Measurements from ENCODE around the gene DYRK1A.
"Not testable (repeated sequence)": the region's sequence is repeated elsewhere in the genome, so short reads cannot be mapped to it uniquely, and the experiment has no call there.

Gene DYRK1A

GRCh38 chr21:37366482-37367316 lies at the start of gene DYRK1A:
DYRK1A (plus strand) TSS chr21:37366773; CDS start chr21:37420375, 53,602 bp downstream.
- DNase-seq, result peak; percentile 100

- no peak for DNase-seq
These were observed 47.0 kb upstream of the DYRK1A start for GRCh38 chr21:37319551-37319950.

DNA sequence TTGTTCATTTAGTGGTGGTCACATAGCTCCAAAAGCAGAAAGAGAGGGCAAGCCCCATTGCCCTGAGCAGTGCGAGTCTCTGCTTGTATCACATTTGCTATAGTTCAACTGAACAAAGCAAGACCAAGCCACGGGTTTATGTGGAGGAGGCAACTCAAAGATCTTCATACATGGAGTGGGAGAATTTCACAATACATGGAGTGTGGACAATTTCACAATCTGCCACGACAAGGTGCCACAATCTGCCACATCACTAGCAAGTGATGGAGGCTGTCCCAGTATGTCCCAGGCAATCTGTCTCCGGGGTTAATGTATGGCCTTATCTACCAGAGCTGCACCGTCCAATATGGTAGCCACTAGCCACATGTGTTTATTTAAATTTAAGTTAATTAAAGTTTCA lies 44.5 kb upstream of the DYRK1A start:
- no peak for DNase-seq

DNA sequence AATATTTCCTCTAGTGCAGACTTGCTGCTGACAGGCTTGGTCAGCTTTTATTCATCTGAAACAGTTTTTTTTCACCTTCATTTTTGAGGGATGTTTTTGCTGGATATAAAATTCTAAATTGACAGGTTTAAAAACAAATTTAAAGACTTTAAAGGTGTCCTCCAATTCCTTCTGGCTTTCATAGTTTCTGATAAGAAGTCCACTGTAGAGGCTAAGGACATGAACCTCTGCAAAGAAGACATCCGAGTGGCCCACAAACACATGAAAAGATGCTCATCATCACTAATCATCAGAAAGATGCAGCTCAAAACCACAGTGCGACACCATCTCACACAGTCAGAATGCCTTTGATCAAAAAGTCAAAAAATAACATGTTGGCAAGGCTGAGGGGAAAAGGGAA lies 42.0 kb upstream of the DYRK1A start:
- no peak for DNase-seq

GRCh38 chr21:37328147-37328546 lies 38.4 kb upstream of the DYRK1A start:
- DNase-seq, result not testable (repeated sequence)

DNA sequence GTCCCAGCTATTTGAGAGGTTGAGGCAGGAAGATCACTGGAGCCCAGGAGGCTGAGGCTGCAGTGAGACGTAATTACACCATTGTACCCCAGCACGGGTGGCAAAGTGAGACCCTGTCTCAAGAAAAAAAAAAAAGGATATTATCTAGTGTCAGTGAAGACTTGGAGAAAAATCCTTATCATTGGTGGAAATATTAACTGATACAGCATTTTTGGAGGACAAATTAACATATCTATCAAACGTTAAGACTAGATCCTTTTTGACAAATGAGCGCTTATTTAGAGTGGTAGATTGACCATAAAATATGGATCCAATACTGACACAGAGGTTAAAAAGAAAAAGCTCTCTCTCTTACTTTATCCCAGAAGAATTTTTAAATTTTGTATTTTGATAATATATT lies 35.2 kb upstream of the DYRK1A start:
- no peak for DNase-seq

DNA sequence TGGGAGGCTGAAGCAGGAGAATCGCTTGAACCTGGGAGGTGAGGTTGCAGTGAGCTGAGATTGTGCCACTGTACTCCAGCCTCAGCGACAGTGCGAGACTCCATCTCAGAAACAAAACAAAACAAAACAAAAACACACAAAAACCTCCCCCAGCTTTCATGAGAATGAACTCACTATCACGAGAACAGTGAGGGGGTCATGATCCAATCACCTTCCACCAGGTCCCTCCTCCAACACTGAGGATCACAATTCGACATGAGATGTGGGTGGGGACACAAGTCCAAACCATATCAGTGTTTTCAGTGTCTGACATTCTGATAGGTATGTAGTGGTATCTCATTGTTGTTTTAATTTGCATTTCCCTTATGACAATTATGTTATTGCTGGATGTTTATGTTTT lies 31.5 kb upstream of the DYRK1A start:
- no peak for DNase-seq

- no peak for DNase-seq
These were observed 29.4 kb upstream of the DYRK1A start for GRCh38 chr21:37337179-37337578.

DNA sequence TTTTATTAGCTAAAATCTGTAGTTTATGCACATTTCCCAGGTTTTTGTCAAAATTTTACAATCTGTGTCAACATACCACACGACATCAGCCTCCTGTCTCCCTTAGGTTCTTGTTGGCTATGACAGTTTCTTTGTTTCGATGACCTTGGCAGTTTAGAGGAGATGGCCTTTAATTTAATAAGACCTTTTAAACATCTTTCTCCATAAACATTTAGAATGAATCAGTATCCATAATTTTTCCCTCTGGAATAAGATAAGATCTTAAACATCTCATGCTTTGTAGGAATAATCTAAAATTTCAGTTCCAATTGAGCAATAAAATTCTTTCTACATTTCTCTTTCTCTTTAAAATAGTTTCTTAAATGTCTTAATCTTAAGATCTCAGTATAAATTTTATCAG lies 28.7 kb upstream of the DYRK1A start:
- no peak for DNase-seq

DNA sequence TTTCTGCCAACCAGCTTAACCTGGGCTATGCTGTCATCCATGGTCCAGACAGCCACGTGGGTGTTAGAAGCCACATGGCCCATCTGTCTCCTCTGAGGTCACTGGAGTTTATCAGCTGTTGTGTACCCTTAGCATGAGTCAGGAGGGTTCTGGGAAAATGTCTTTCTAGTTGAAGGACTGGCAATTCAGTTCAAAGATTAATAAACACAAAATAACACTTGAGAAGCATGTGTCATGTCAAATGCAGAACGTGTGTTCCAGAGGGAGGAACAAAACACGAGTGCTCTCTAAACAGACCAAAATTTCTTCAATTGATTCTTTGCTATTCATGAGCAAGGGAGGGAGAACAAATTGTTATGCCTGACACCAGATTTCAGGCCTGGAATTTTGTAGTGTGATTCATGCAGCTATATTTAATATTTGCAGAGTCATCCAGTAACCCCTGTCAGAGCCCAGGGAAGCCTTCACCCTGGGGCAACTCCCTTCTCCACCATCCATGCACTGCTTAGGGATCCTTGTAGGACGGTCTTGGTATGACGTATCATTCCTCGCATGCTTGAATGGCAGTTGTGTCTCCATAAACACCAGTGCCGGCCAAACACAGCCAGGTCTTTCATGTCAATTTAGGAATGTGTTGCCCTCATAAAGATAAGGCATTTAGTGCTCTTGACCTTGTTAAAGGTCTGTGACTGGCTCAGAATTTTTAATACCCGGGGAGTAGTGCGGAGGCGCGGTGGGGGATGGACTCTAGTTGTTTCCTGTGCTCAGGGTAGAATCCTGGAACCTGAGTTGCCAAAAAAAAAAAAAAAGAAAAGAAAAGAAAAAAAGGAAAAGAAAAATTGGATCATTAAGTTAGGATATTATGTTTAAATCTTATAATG lies 27.7 kb upstream of the DYRK1A start:
- DNase-seq, result peak; percentile 20

DNA sequence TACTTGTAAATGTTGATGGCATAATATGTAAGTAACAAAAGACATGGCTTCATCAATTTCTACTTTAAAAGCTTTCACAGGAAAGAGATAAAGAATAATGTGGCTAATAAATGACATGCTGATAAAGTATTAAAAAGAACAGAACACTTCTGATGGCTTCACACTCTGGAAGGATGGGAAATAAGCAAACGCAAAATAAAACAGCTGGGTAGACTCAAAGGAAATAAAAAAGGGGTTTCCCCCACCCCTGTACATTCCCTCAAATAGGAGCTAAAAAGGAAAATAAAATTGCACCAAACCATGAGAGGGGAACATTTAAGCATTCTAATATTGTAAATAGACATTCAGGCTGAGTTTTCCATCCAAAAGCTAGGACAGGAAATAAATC lies 27.0 kb upstream of the DYRK1A start:
- DNase-seq, result no peak

GRCh38 chr21:37341254-37341960 lies 25.2 kb upstream of the DYRK1A start:
- DNase-seq, result no peak

GRCh38 chr21:37342046-37342632 lies 24.4 kb upstream of the DYRK1A start:
- DNase-seq, result no peak

DNA sequence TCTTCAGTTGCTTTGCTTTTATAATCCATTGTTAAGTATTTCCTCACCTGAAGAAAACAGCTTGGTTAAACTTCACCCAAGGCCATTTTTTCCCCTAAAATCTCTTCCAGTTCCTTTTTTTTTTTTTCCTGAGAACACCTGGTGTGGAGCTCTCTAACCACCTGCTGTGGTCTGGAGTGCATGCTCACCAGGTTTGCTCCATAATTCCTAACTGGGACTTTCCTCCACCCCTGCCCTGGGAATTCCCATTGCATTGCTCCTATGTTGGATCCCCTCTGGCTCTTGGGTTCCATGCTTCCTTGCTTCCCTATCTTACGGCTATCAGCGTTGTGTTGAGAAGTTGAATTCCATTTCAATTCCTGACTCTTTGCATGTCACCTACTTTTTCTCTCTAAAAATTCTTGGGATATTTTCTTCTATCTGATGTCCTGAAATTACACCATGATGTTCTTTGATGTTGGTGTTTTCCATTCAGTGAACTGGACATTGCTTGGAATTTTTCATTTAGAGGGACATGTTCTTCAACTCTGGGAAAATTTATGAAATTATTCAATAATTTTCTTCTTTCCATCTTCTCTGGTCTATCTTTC lies 19.6 kb upstream of the DYRK1A start:
- no peak for DNase-seq

DNA sequence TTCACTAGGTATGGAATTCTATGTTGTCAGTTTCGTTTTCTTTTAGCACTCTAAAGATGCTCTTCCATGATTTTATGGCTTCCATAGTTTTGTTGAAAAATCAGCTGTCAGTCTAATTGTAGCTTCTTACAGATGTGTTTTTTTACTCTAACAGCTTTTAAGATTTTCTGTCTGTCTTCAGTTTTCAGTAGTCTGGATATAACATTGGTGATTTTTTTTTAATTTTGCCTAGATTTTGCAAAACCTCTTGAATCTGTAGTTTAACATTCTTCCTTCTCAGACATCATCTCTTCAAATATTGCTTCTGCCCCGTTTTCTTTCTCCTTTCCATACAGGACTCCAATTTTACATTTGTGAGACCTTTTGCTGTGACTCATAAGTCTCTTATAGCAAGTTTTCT lies 17.9 kb upstream of the DYRK1A start:
- DNase-seq, result no peak

DNA sequence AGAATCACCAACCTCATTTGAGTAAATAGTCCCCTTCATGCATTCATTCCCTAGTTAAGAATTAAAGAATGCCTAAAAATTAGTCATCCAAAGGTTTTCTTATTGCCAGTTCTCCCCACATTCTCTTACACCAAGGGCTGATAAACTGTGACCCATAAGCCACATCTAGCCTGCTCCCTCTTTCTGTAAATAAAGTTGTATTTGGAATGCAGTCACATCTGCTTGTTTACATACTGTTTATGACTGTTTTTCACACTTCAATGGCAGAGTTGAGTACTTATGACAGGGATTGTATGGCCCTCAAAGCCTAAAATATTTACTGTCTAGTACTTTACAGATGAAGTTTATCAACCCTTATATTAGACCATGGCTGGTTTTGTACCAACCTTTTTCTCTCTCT lies 16.1 kb upstream of the DYRK1A start:
- no peak for DNase-seq

- DNase-seq, result no peak
These were observed 9.9 kb upstream of the DYRK1A start for GRCh38 chr21:37356706-37357105.

GRCh38 chr21:37357691-37358090 lies 8.9 kb upstream of the DYRK1A start:
- DNase-seq, result no peak

GRCh38 chr21:37358397-37358796 lies 8.2 kb upstream of the DYRK1A start:
- DNase-seq, result peak; percentile 42

GRCh38 chr21:37363936-37364335 lies 2.6 kb upstream of the DYRK1A start:
- no peak for DNase-seq

DNA sequence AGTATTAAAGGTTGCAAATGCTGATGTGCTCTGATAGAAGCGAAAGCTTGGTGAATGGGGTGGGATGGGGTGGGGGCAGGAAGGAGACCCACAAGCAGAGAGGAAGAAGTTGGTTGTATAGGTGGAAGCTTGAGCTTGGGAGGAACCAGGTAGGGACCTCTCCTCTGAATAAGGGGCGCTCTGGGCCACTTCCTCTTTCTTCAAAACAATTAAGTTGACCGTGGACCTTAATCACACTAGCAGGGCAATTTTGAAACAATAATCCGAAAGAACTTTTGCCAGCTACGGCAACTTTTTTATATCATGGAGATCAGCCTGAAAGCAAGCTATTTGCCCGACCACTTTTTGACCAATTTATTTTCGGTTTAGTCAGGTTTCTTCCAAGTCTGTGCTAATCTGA lies 1.9 kb upstream of the DYRK1A start:
- no peak for DNase-seq
